HCT116 (cell line): ENCODE measurements around the gene MYO1B. TPM values are rescaled to one million over a fixed set of nuclear protein-coding genes. Genes with fewer than 3 reads are reported as not detected.

Experiments
- ATAC-seq: fragments of 200-7000 bp; cut with Tn5 transposase; 2 replicates; pipeline ENCODE4 v1.9.1; 2020; ENCODE audit warnings: mild to moderate bottlenecking, moderate library complexity
- BruUV-seq: library from RNA; stranded (reverse); fragments of 400-500 nt; replicated peaks from 2 replicates; lab custom pipeline; 2021; lab: Mats Ljungman, UMichigan
- CTCF ChIA-PET: fragments of 300-600 bp; sonication (Branson Sonifier 250); formaldehyde crosslinking; loops from one replicate; lab custom pipeline; 2021; ENCODE audit warnings: antibody characterized with exemption; lab: Charles Lee
- POLR2A ChIA-PET: fragments of 300-600, 350-600 bp; sonication (Branson Sonifier 250); formaldehyde crosslinking; loops from one replicate; lab custom pipeline; 2021; ENCODE audit warnings: antibody characterized with exemption; lab: Charles Lee
- RAD21 ChIA-PET, 2 experiments: fragments of 300-600 bp; sonication (Branson Sonifier 250); formaldehyde crosslinking; loops; one replicate each; lab custom pipeline; 2023; ENCODE audit warnings: low total read pairs in 2 of 2; ENCODE audit not compliant: uncharacterized antibody in 2 of 2, unreplicated experiment in 2 of 2, low non-redundant PET in 1 of 2; lab: Charles Lee
- DNase-seq: peaks from one replicate; pipeline ENCODE4 v3.0.0-alpha.2; 2010; ENCODE audit warnings: low read depth, low spot score
- H2AFZ ChIP-seq: fragments of 200-600 bp; shearing (Covaris generic), sonication (generic); 2 replicates; pipeline ENCODE4 v1.6.1; 2017; ENCODE audit warnings: low read depth, mixed run types, mixed read lengths, antibody characterized with exemption, low read length; ENCODE audit not compliant: poor library complexity, severe bottlenecking
- H3K27ac ChIP-seq: 2 replicates; pipeline ENCODE4 v1.5.1; 2012; ENCODE audit warnings: low read depth, low read length
- H3K27me3 ChIP-seq: fragments of 200-600 bp; sonication (generic); 2 replicates; pipeline ENCODE4 v1.6.1; 2016; ENCODE audit warnings: mixed run types, low read length, mixed read lengths; ENCODE audit not compliant: insufficient read depth
- H3K36me3 ChIP-seq, 2 experiments: fragments of 200-500 bp in 1 of 2; fragments of 200-600 bp in 1 of 2; sonication (Bioruptor generic) in 1 of 2; sonication (generic) in 1 of 2; 2 replicates each; pipeline versions ENCODE4 v1.5.1 to v1.6.1; 2014 to 2016; ENCODE audit warnings: low read length in 2 of 2, inconsistent platforms in 1 of 2, mixed read lengths in 1 of 2, mixed run types in 1 of 2; ENCODE audit not compliant: insufficient read depth in 2 of 2, control insufficient read depth in 1 of 2
- H3K4me1 ChIP-seq, 2 experiments: fragments of 200-600 bp in 1 of 2; sonication (generic) in 1 of 2; 2 replicates each; pipeline versions ENCODE4 v1.5.1 to v1.6.1; 2012 to 2017; ENCODE audit warnings: low read length in 2 of 2, inconsistent platforms in 1 of 2, mild to moderate bottlenecking in 1 of 2, mixed read lengths in 1 of 2, mixed run types in 1 of 2, moderate library complexity in 1 of 2; ENCODE audit not compliant: insufficient read depth in 2 of 2, control insufficient read depth in 1 of 2
- H3K4me2 ChIP-seq: fragments of 200-600 bp; sonication (generic); 2 replicates; pipeline ENCODE4 v1.6.1; 2017; ENCODE audit warnings: mixed run types, low read length, mixed read lengths
- H3K4me3 ChIP-seq, 2 experiments: fragments of 200-600 bp in 1 of 2; sonication (generic) in 1 of 2; replicated peaks in 1 of 2; 2 replicates each; pipeline ENCODE4 v1.5.1; 2011 to 2016; ENCODE audit warnings: low read length in 2 of 2, control low read depth in 1 of 2, low read depth in 1 of 2, mild to moderate bottlenecking in 1 of 2, mixed read lengths in 1 of 2, mixed run types in 1 of 2
- H3K79me2 ChIP-seq: fragments of 200-600 bp; sonication (generic); 2 replicates; pipeline ENCODE4 v1.6.1; 2017; ENCODE audit warnings: mild to moderate bottlenecking, mixed run types, low read length, moderate library complexity, mixed read lengths; ENCODE audit not compliant: insufficient read depth
- H3K9ac ChIP-seq: fragments of 200-600 bp; sonication (generic); 2 replicates; pipeline ENCODE4 v1.6.1; 2016; ENCODE audit warnings: low read length, mixed read lengths
- H3K9me2 ChIP-seq: fragments of 200-600 bp; sonication (generic), shearing (Covaris generic); 2 replicates; pipeline ENCODE4 v1.6.1; 2017; ENCODE audit warnings: mixed run types, mild to moderate bottlenecking, moderate library complexity; ENCODE audit not compliant: insufficient read depth
- H3K9me3 ChIP-seq, 2 experiments: fragments of 200-500 bp in 1 of 2; fragments of 200-600 bp in 1 of 2; sonication (Bioruptor generic) in 1 of 2; sonication (generic) in 1 of 2; 2 replicates each; pipeline ENCODE4 v1.6.1; 2014 to 2017; ENCODE audit warnings: low read length in 2 of 2, mixed read lengths in 2 of 2, inconsistent platforms in 1 of 2, low read depth in 1 of 2, mild to moderate bottlenecking in 1 of 2, mixed run types in 1 of 2, moderate library complexity in 1 of 2; ENCODE audit not compliant: control insufficient read depth in 1 of 2, insufficient read depth in 1 of 2
- H4K20me1 ChIP-seq: fragments of 200-600 bp; sonication (generic), shearing (Covaris generic); 2 replicates; pipeline ENCODE4 v1.6.1; 2017; ENCODE audit warnings: mixed run types, mild to moderate bottlenecking, moderate library complexity; ENCODE audit not compliant: insufficient read depth
- CBX3 ChIP-seq: IDR thresholded peaks from 2 replicates; pipeline ENCODE4 v1.6.1; 2012; ENCODE audit warnings: low read depth
- EZH2phosphoT487 ChIP-seq: fragments of 200-600 bp; IDR thresholded peaks from 2 replicates; pipeline ENCODE4 v1.6.1; 2018; ENCODE audit warnings: antibody characterized with exemption, borderline replicate concordance
- FOSL1 ChIP-seq: IDR thresholded peaks from 2 replicates; pipeline ENCODE4 v1.6.1; 2012; ENCODE audit warnings: low read depth
- POLR2A ChIP-seq: IDR thresholded peaks from 2 replicates; pipeline ENCODE4 v1.7.0; 2011; ENCODE audit warnings: borderline replicate concordance; ENCODE audit not compliant: insufficient read depth, insufficient read length; ENCODE audit errors: extremely low read depth
- POLR2AphosphoS5 ChIP-seq: IDR thresholded peaks from 2 replicates; pipeline ENCODE4 v1.6.1; 2011; ENCODE audit warnings: mild to moderate bottlenecking, low read depth, low read length, moderate library complexity
- RAD21 ChIP-seq: IDR thresholded peaks from 2 replicates; pipeline ENCODE4 v1.6.1; 2012; ENCODE audit warnings: low read depth, mild to moderate bottlenecking
- SRF ChIP-seq: IDR thresholded peaks from 2 replicates; pipeline ENCODE4 v1.6.1; 2012; ENCODE audit warnings: low read depth
- intact Hi-C: fragments of 100-400 bp; cut with micrococcal nuclease; formaldehyde crosslinking; loops from 2 replicates; pipeline ENCODE4 v1.10.0; 2022
- total RNA-seq: library from RNA; stranded (reverse); gene quantifications from one replicate; pipeline ENCODE4 v1.2.1, GENCODE V29; 2021; ENCODE audit not compliant: unreplicated experiment
- TF ChIP-seq, protein P1 (sequence below), 3 experiments: fragments of 200-600 bp in 1 of 3; sonication (generic) in 1 of 3; IDR thresholded peaks in 2 of 3; conservative IDR thresholded peaks in 1 of 3; 2 replicates each; pipeline ENCODE4 v1.5.1; 2012 to 2017; ENCODE audit warnings: low read depth in 2 of 3, low read length in 2 of 3, antibody characterized with exemption in 1 of 3, borderline replicate concordance in 1 of 3, control low read depth in 1 of 3, mild to moderate bottlenecking in 1 of 3, mixed read lengths in 1 of 3, mixed run types in 1 of 3, moderate library complexity in 1 of 3; ENCODE audit not compliant: insufficient read depth in 1 of 3
- TF ChIP-seq, protein P2 (sequence below): IDR thresholded peaks from 2 replicates; pipeline ENCODE4 v1.6.1; 2012; ENCODE audit warnings: low read depth
- TF ChIP-seq, protein P3 (sequence below): IDR thresholded peaks from 2 replicates; pipeline ENCODE4 v1.6.1; 2012
- TF ChIP-seq, protein P4 (sequence below): IDR thresholded peaks from 2 replicates; pipeline ENCODE4 v1.6.1; 2012

The MYO1B gene
- total RNA-seq, 1 experiment from 2014 or later = 51.7 TPM

DNA sequence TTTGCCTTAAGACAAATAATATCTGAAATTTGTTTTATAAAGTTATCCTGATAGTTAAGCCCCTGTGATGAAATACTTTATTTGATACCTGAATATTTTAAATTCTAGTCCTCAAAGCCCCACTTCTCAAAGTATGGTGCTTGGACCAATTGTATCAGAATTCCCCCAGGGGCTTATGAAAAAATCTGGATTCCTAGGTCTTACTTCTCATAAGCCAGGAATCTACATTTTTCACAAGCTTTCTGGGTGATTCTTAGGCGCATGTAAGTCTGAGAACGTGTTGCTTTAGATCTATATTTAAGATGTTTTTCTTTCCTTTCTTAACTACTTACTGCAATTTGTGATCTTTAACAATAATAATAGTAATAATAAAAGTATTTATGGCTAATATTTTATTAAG is 53.1 kb downstream of the MYO1B start:
- H3K27me3 ChIP-seq = no peaks in the 10 kb centered on the region
- H3K9me2 ChIP-seq = no peaks in the 10 kb centered on the region
- H3K36me3 ChIP-seq = no peaks in the 10 kb centered on the region; a peak in 1 of 4 replicates
- CTCF ChIA-PET = no interaction called here
- no peak overlapping the region for H3K4me3 ChIP-seq
- H3K9ac ChIP-seq = no peak overlapping the region
- intact Hi-C loops = loop anchor here (5.0 kb wide), 1 partner anchor 219 kb away; no protein-coding TSS in a partner anchor
- POLR2A ChIA-PET = no interaction called here
- H3K4me2 ChIP-seq = no peak overlapping the region
- no peak for DNase-seq
- H3K4me1 ChIP-seq = peaks cover 2% of the 10 kb centered on the region in 2 experiments; a peak in 2 of 4 replicates
- H3K9me3 ChIP-seq = no peaks in the 10 kb centered on the region
- no peak for ATAC-seq
- RAD21 ChIA-PET = no interaction called here
- H3K79me2 ChIP-seq = peaks cover 11% of the 10 kb centered on the region
- TF ChIP-seq FOSL1 (no peak), POLR2AphosphoS5 (no peak), EZH2phosphoT487 (no peak), POLR2A (no peak), RAD21 (no peak), SRF (no peak), CBX3 (no peak)
- TF ChIP-seq, protein P1, sequence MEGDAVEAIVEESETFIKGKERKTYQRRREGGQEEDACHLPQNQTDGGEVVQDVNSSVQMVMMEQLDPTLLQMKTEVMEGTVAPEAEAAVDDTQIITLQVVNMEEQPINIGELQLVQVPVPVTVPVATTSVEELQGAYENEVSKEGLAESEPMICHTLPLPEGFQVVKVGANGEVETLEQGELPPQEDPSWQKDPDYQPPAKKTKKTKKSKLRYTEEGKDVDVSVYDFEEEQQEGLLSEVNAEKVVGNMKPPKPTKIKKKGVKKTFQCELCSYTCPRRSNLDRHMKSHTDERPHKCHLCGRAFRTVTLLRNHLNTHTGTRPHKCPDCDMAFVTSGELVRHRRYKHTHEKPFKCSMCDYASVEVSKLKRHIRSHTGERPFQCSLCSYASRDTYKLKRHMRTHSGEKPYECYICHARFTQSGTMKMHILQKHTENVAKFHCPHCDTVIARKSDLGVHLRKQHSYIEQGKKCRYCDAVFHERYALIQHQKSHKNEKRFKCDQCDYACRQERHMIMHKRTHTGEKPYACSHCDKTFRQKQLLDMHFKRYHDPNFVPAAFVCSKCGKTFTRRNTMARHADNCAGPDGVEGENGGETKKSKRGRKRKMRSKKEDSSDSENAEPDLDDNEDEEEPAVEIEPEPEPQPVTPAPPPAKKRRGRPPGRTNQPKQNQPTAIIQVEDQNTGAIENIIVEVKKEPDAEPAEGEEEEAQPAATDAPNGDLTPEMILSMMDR (IDR thresholded peaks at IDR 0.05 in 2 of 3, conservative IDR thresholded peaks at IDR 0.05 in 1 of 3; ENCODE audit: borderline replicate concordance in 1 of 3, insufficient read depth in 1 of 3, low read depth in 2 of 3, low read length in 2 of 3) = no peak
- TF ChIP-seq, protein P2, sequence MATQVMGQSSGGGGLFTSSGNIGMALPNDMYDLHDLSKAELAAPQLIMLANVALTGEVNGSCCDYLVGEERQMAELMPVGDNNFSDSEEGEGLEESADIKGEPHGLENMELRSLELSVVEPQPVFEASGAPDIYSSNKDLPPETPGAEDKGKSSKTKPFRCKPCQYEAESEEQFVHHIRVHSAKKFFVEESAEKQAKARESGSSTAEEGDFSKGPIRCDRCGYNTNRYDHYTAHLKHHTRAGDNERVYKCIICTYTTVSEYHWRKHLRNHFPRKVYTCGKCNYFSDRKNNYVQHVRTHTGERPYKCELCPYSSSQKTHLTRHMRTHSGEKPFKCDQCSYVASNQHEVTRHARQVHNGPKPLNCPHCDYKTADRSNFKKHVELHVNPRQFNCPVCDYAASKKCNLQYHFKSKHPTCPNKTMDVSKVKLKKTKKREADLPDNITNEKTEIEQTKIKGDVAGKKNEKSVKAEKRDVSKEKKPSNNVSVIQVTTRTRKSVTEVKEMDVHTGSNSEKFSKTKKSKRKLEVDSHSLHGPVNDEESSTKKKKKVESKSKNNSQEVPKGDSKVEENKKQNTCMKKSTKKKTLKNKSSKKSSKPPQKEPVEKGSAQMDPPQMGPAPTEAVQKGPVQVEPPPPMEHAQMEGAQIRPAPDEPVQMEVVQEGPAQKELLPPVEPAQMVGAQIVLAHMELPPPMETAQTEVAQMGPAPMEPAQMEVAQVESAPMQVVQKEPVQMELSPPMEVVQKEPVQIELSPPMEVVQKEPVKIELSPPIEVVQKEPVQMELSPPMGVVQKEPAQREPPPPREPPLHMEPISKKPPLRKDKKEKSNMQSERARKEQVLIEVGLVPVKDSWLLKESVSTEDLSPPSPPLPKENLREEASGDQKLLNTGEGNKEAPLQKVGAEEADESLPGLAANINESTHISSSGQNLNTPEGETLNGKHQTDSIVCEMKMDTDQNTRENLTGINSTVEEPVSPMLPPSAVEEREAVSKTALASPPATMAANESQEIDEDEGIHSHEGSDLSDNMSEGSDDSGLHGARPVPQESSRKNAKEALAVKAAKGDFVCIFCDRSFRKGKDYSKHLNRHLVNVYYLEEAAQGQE = no peak
- TF ChIP-seq, protein P3, sequence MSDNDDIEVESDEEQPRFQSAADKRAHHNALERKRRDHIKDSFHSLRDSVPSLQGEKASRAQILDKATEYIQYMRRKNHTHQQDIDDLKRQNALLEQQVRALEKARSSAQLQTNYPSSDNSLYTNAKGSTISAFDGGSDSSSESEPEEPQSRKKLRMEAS = no peak
- TF ChIP-seq, protein P4, sequence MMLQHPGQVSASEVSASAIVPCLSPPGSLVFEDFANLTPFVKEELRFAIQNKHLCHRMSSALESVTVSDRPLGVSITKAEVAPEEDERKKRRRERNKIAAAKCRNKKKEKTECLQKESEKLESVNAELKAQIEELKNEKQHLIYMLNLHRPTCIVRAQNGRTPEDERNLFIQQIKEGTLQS = no peak
- no peak overlapping the region for H3K27ac ChIP-seq
- no peak overlapping the region for H2AFZ ChIP-seq
- no peaks in the 10 kb centered on the region for H4K20me1 ChIP-seq
- no TSS peak for BruUV-seq
